ENCODE data around the gene YARS1. TPM values are rescaled to one million over a fixed set of nuclear protein-coding genes. Genes with fewer than 3 reads are reported as not detected.
A peak's percentile ranks its signal among the peaks of the same experiment; 100 is the strongest.

YARS1 gene
- 118 and 159 TPM in 2 replicates for total RNA-seq (2014; rRNA removed; shearing (Covaris generic); ENCODE audit: low replicate concordance)

DNA sequence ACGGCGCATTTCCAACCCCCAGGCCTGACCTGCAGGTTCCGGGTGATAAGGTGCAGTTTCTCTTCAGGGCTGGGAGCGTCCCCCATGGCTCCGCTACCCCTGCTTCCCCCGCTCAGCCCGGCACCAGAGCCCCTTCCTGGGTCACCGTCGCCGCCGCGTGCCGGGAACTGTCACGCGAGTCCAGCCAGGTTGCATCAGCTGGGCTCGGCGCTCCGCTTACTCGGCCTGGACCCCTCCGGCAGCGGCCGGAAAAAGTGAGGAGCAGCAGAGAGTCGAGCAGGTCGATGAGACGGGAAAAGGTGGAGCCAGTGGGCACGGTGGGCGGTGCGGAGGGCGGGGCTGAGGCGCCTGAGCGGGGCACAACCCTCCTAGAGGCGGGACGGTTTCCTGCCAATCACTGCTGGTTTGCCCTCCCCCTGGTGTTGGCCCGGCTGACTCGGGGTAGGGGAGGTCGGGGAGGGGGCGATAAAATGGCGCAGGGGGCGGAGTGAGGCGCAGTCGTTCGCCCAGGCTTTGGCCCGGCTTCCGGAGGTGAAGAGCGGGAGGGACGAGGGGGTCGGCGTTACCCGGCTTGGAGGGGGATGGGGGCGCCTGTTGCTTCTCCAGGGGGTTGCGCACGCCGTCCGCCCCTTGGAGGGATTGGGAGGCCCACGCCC, at the start of gene YARS1, which contains the start of gene S100PBP:
Gene YARS1 (minus strand): TSS at position 200 of the 656 bp plus-strand sequence. CDS start 114 bp downstream, at position 86.
Gene S100PBP (plus strand): TSS at position 495 of the 656 bp plus-strand sequence. CDS start 8,447 bp downstream, outside the sequence.
- Histone ChIP-seq H3K9me3 (ENCODE audit: low read length) (no peaks in the 10 kb centered on the region), H3K27me3 (ENCODE audit: low read length) (no peaks in the 10 kb centered on the region), H2AFZ (ENCODE audit: low read length) (no peak within 1 kb of the TSS; the same call in 1 of the 2 replicates), H3K36me3 (ENCODE audit: insufficient read depth, low read length) (0 out of 2 replicates have a peak, but pooled peaks cover 13% of the 10 kb centered on the region), H4K20me1 (ENCODE audit: insufficient read depth, low read depth, low read length) (peaks cover 5% of the 10 kb centered on the region; the same call in 1 of the 2 replicates), H3K4me1 (ENCODE audit: low read length) (peaks cover 53% of the 10 kb centered on the region), H3K79me2 (ENCODE audit: low read length) (peaks cover 94% of the 10 kb centered on the region), H3K9ac (ENCODE audit: low read length) (peak within 1 kb of the TSS; percentile 97), H3K9me2 (replicated peaks; ENCODE audit: insufficient read depth, low read length) (no peaks in the 10 kb centered on the region), H3K4me2 (ENCODE audit: low read depth, low read length, poor library complexity, severe bottlenecking) (peak within 1 kb of the TSS; percentile 94), H3K27ac (ENCODE audit: low read length) (peak within 1 kb of the TSS; percentile 89), H3K4me3 (ENCODE audit: low read length) (peak within 1 kb of the TSS; percentile 83)
- DNase-seq = peak; percentile 99

DNA sequence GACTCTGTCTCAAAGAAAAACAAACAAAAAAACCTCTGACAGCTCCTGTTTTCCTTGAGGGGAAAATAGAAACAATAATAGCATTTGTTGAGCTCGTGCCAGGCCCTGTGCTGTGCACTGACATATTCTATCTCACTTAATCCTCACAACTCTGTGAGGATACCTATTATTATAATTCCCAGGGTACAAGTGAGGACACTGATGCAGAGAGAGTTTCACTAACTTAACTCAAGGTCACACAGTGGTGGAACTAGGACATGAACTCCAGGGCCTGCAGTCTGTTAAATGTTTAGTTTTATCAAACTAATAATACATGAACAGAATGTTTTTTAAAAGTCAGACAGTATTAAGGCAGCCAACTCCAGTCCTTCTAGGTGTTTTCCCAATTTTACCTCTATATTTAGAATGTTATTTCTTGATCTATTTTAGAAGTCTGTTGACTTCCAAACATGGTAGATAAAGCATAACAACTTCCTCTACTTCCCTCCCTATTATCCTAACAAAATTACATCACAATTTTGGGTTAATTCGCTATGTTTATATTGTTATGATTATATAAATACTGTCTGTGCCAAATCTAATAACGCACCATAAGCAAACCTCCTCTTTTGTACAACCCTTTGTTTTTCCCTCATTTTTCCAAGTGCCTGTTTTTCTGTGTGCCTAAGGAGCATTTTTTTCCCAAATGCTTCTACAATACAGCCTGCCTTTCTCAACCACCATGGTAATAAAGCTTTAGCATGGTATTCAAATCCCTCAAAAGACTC, 48.7 kb upstream of the YARS1 start:
- H3K36me3 ChIP-seq (ENCODE audit: insufficient read depth, low read length) = no peaks in the 10 kb centered on the region
- H3K4me1 ChIP-seq (ENCODE audit: low read length) = no peaks in the 10 kb centered on the region
- H3K9me2 ChIP-seq (replicated peaks; ENCODE audit: insufficient read depth, low read length) = no peaks in the 10 kb centered on the region
- H3K4me2 ChIP-seq (ENCODE audit: low read depth, low read length, poor library complexity, severe bottlenecking) = no peak overlapping the region
- H3K9me3 ChIP-seq (ENCODE audit: low read length) = no peaks in the 10 kb centered on the region
- H3K27me3 ChIP-seq (ENCODE audit: low read length) = no peaks in the 10 kb centered on the region
- H3K79me2 ChIP-seq (ENCODE audit: low read length) = no peaks in the 10 kb centered on the region
- H3K27ac ChIP-seq (ENCODE audit: low read length) = no peak overlapping the region
- no peak overlapping the region for H3K9ac ChIP-seq (ENCODE audit: low read length)
- no peaks in the 10 kb centered on the region for H4K20me1 ChIP-seq (ENCODE audit: insufficient read depth, low read depth, low read length)
- no peak for DNase-seq
- no peak overlapping the region for H3K4me3 ChIP-seq (ENCODE audit: low read length)
- H2AFZ ChIP-seq (ENCODE audit: low read length) = no peak overlapping the region

DNA sequence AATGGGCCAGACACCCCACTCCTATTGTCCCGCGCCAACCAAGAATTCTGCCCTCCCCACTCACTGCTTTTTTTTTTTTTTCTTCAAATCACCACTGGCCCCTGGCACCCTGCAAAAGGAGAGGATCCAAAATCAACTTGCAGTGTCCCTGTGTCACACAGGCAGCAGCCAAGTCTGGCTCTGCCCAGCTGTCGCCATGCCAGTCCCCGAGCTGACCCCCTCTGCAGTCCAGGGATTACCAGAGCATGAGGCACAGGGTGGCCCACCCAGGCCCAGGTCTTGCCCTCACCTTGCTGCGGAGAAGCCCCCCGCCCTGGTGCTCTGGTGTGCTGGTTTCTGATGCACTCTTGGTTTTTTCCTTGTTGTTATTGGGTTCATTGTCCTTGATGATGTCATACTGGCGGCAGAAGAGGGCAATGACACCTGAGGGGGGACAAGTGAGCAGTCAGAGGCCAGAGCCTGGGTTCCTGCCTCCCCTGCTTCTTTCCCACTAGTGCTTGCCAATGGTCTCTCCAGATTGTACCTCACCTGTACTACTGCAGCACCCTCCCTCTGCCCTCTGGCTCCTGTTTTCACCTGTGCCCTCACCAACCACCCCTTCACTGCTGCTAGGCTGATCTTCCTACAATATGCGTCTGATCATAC, 47.3 kb upstream of the YARS1 start:
- H3K9me2 ChIP-seq (replicated peaks; ENCODE audit: insufficient read depth, low read length) = no peaks in the 10 kb centered on the region
- H3K4me2 ChIP-seq (ENCODE audit: low read depth, low read length, poor library complexity, severe bottlenecking) = no peak overlapping the region

DNA sequence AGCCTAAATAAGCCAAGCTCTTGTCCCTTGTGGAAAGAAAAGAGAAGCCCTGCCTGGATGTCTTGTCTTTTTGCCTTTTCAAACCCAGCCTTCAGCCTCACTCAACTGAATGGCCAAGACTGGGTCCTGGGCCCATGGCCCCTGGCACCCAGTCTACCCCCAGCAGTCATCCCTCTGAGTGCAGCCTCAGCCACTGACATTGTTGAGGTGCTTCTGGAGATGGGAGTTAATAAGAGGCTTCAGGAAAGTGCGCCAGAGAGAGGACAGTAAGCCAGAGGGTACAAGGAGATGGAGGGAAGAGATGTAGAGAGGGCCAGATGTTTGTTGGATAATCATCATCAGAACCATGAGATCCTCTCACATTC, 46.7 kb upstream of the YARS1 start:
- no peak for DNase-seq
- H3K27ac ChIP-seq (ENCODE audit: low read length) = no peak overlapping the region
- no peaks in the 10 kb centered on the region for H3K27me3 ChIP-seq (ENCODE audit: low read length)
- no peaks in the 10 kb centered on the region for H3K4me1 ChIP-seq (ENCODE audit: low read length)
- no peak overlapping the region for H3K9ac ChIP-seq (ENCODE audit: low read length)
- no peaks in the 10 kb centered on the region for H4K20me1 ChIP-seq (ENCODE audit: insufficient read depth, low read depth, low read length)
- H3K4me2 ChIP-seq (ENCODE audit: low read depth, low read length, poor library complexity, severe bottlenecking) = no peak overlapping the region
- H3K36me3 ChIP-seq (ENCODE audit: insufficient read depth, low read length) = no peaks in the 10 kb centered on the region
- no peak overlapping the region for H3K4me3 ChIP-seq (ENCODE audit: low read length)
- no peaks in the 10 kb centered on the region for H3K79me2 ChIP-seq (ENCODE audit: low read length)
- no peaks in the 10 kb centered on the region for H3K9me2 ChIP-seq (replicated peaks; ENCODE audit: insufficient read depth, low read length)
- H3K9me3 ChIP-seq (ENCODE audit: low read length) = no peaks in the 10 kb centered on the region
- H2AFZ ChIP-seq (ENCODE audit: low read length) = no peak overlapping the region

More for the DNA sequence above, 47.3 kb upstream of the YARS1 start:
- no peaks in the 10 kb centered on the region for H3K79me2 ChIP-seq (ENCODE audit: low read length)
- H3K4me1 ChIP-seq (ENCODE audit: low read length) = no peaks in the 10 kb centered on the region
- no peak overlapping the region for H3K4me3 ChIP-seq (ENCODE audit: low read length)
- H4K20me1 ChIP-seq (ENCODE audit: insufficient read depth, low read depth, low read length) = no peaks in the 10 kb centered on the region
- no peaks in the 10 kb centered on the region for H3K9me3 ChIP-seq (ENCODE audit: low read length)
- H3K36me3 ChIP-seq (ENCODE audit: insufficient read depth, low read length) = no peaks in the 10 kb centered on the region
- H3K27ac ChIP-seq (ENCODE audit: low read length) = no peak overlapping the region
- no peaks in the 10 kb centered on the region for H3K27me3 ChIP-seq (ENCODE audit: low read length)
- H3K9ac ChIP-seq (ENCODE audit: low read length) = no peak overlapping the region
- no peak overlapping the region for H2AFZ ChIP-seq (ENCODE audit: low read length)
- DNase-seq = no peak

DNA sequence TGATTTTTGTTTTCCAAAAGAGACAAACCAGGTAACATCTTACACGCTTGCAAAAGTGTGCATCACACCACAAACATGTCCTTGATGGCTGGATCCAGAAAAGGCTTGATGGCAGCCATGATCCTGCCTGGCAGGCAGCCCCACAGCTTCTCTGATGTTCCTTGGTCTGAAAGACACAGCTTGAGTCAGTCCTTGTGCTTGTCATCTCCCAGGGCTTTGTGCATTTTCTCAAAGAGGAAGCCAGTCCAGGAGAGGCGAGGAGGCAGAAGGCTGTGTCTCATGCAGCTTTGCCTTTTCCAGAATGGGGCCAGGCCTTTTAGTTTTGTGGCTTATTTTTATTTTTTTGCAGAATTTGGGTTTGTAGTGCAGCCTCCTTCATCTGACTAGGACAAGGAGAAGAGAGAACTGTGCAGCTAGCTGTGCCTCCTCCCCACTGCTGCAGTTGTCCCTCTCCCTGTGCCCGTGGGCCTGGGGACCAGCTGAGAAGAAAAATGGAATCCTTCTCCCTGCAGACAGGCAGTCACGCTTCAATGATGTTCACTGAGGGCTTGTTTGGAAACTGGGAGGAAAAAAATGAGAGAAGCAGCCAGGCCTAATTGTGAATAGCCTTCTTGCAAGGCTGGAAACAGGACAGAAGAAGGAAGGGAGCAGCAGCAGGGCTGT, 46.2 kb upstream of the YARS1 start:
- no peaks in the 10 kb centered on the region for H3K4me1 ChIP-seq (ENCODE audit: low read length)
- H3K27ac ChIP-seq (ENCODE audit: low read length) = no peak overlapping the region
- H3K9me2 ChIP-seq (replicated peaks; ENCODE audit: insufficient read depth, low read length) = no peaks in the 10 kb centered on the region
- no peaks in the 10 kb centered on the region for H3K79me2 ChIP-seq (ENCODE audit: low read length)
- H2AFZ ChIP-seq (ENCODE audit: low read length) = no peak overlapping the region
- H3K36me3 ChIP-seq (ENCODE audit: insufficient read depth, low read length) = no peaks in the 10 kb centered on the region
- no peak for DNase-seq
- H3K9me3 ChIP-seq (ENCODE audit: low read length) = no peaks in the 10 kb centered on the region
- no peaks in the 10 kb centered on the region for H3K27me3 ChIP-seq (ENCODE audit: low read length)
- H3K4me3 ChIP-seq (ENCODE audit: low read length) = no peak overlapping the region
- H3K9ac ChIP-seq (ENCODE audit: low read length) = no peak overlapping the region
- H4K20me1 ChIP-seq (ENCODE audit: insufficient read depth, low read depth, low read length) = no peaks in the 10 kb centered on the region
- no peak overlapping the region for H3K4me2 ChIP-seq (ENCODE audit: low read depth, low read length, poor library complexity, severe bottlenecking)

DNA sequence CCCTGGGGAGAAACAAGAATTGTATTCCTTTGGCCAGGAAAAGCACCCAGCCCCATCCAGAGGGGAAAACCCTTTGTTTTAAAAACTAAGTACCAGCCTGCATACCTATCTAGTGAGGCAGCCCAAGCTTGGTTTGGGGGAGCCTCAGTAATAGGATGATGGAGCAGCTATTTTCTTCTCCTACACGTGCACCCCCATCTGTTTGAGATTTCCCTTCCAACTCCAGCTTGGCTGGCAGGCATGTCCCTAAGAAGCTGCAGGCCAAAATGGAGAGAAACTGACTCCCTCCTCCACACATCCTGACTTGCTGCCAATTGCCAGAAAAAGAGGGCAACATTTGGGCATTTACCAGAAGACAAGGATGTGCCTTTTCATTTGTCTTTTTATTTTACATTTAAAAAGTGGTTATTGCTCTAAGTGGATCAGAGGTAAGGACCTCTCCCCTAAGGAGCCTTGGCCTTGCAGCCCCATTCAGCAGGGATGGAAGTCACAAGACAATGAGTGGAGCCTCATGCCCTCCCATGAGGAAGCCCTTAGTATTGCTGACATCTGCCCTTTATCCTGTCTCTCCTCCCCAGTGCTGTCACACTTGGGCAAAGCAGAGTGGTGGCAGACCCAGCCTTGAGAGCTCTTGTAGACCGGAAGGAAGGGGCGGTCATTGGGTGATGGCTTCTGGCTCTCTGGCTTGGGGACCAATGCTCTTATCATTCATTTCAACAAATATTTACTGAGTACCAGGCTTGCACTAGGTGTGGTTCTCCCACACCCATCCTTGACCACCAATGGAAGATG, 44.9 kb upstream of the YARS1 start:
- Histone ChIP-seq H2AFZ (ENCODE audit: low read length) (no peak overlapping the region), H3K4me2 (ENCODE audit: low read depth, low read length, poor library complexity, severe bottlenecking) (no peak overlapping the region), H3K9me3 (ENCODE audit: low read length) (no peaks in the 10 kb centered on the region), H3K27ac (ENCODE audit: low read length) (no peak overlapping the region), H3K36me3 (ENCODE audit: insufficient read depth, low read length) (no peaks in the 10 kb centered on the region), H4K20me1 (ENCODE audit: insufficient read depth, low read depth, low read length) (no peaks in the 10 kb centered on the region), H3K9ac (ENCODE audit: low read length) (no peak overlapping the region), H3K4me1 (ENCODE audit: low read length) (no peaks in the 10 kb centered on the region), H3K9me2 (replicated peaks; ENCODE audit: insufficient read depth, low read length) (no peaks in the 10 kb centered on the region), H3K4me3 (ENCODE audit: low read length) (no peak overlapping the region), H3K27me3 (ENCODE audit: low read length) (no peaks in the 10 kb centered on the region), H3K79me2 (ENCODE audit: low read length) (no peaks in the 10 kb centered on the region)
- no peak for DNase-seq

DNA sequence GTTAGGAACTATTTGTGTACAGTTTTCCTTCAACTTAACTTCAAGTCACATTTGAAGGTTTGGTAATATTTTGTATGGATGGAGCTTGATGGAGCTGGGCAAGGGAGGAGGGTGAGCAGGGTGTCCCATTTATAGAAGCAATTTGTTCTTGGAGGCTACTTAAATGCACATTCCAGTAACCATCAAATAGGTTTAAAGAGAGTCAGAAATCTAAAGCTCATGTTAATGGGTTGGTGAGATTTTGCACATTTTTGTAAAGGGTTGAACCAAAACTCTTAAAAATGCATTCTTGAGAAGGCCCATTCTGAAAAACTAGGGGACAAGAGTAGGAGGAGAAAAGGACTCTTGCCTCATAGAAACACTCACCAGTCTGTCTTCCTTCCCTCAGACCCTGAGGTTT, 43.4 kb upstream of the YARS1 start:
- Histone ChIP-seq H2AFZ (ENCODE audit: low read length) (no peak overlapping the region), H3K36me3 (ENCODE audit: insufficient read depth, low read length) (peaks cover 3% of the 10 kb centered on the region; the same call in 1 of the 2 replicates), H3K9ac (ENCODE audit: low read length) (no peak overlapping the region), H3K9me3 (ENCODE audit: low read length) (no peaks in the 10 kb centered on the region), H3K79me2 (ENCODE audit: low read length) (no peaks in the 10 kb centered on the region), H3K4me3 (ENCODE audit: low read length) (no peak overlapping the region), H3K4me1 (ENCODE audit: low read length) (no peaks in the 10 kb centered on the region), H3K27me3 (ENCODE audit: low read length) (no peaks in the 10 kb centered on the region), H3K27ac (ENCODE audit: low read length) (no peak overlapping the region), H4K20me1 (ENCODE audit: insufficient read depth, low read depth, low read length) (no peaks in the 10 kb centered on the region), H3K9me2 (replicated peaks; ENCODE audit: insufficient read depth, low read length) (no peaks in the 10 kb centered on the region), H3K4me2 (ENCODE audit: low read depth, low read length, poor library complexity, severe bottlenecking) (no peak overlapping the region)
- no peak for DNase-seq
